ENCODE results near the gene NPTX1.

GRCh38 chr17:80431246-80432195, 44.9 kb downstream of the NPTX1 start:
- no peak for TF ChIP-seq CTCF (conservative IDR thresholded peaks at IDR 0.05; ENCODE audit: low read depth in 2 of 2)
- no peak for TF ChIP-seq POLR2AphosphoS5 (IDR thresholded peaks at IDR 0.05; ENCODE audit: low read depth)
- TF ChIP-seq ZNF462 (CRISPR knock-in tag; IDR thresholded peaks at IDR 0.05) = no peak
- no peak for TF ChIP-seq EZH2 (IDR thresholded peaks at IDR 0.05; ENCODE audit: low read depth, unreplicated experiment)
- no peak for TF ChIP-seq REST (IDR thresholded peaks at IDR 0.05; ENCODE audit: unreplicated experiment)
- TF ChIP-seq JUNB (IDR thresholded peaks at IDR 0.05; ENCODE audit: unreplicated experiment) = no peak
- TF ChIP-seq EZH2phosphoT487 (IDR thresholded peaks at IDR 0.05; ENCODE audit: unreplicated experiment) = no peak
- TF ChIP-seq CREB1 (CRISPR knock-in tag; IDR thresholded peaks at IDR 0.05; ENCODE audit: low read depth) = no peak
- TF ChIP-seq ZNF114 (CRISPR knock-in tag; IDR thresholded peaks at IDR 0.05) = no peak
- no peak for TF ChIP-seq ETS1 (IDR thresholded peaks at IDR 0.05)
- TF ChIP-seq NANOG (IDR thresholded peaks at IDR 0.05; ENCODE audit: borderline replicate concordance) = no peak
- no peak for TF ChIP-seq STAT1 (IDR thresholded peaks at IDR 0.05; ENCODE audit: unreplicated experiment)
- no peak for TF ChIP-seq ZNF331 (CRISPR knock-in tag; IDR thresholded peaks at IDR 0.05; ENCODE audit: low read depth)
